HEK293 (cell line): ENCODE data around the gene C18orf32.

Experiments
- PBX3 ChIP-seq: sonication (generic); formaldehyde crosslinking; IDR thresholded peaks from 2 replicates; pipeline ENCODE4 v1.8.1; 2022; ENCODE audit warnings: mild to moderate bottlenecking, moderate library complexity, missing genetic modification reagents
- ZNF114 ChIP-seq: fragments of 450-650 bp; formaldehyde crosslinking; IDR thresholded peaks from 2 replicates; pipeline ENCODE4 v1.5.0; 2017; ENCODE audit warnings: missing biosample characterization, missing genetic modification characterization
- ZNF621 ChIP-seq: fragments of 450-650 bp; formaldehyde crosslinking; IDR thresholded peaks from 2 replicates; pipeline ENCODE4 v1.5.1; 2017; ENCODE audit warnings: missing biosample characterization, missing genetic modification characterization
- ZNF76 ChIP-seq: fragments of 450-650 bp; formaldehyde crosslinking; IDR thresholded peaks from 2 replicates; pipeline ENCODE4; 2016; ENCODE audit warnings: low read depth, missing biosample characterization, missing genetic modification characterization, borderline replicate concordance
- TF ChIP-seq, protein P1 (sequence below): fragments of 450-650 bp; formaldehyde crosslinking; IDR thresholded peaks from 2 replicates; pipeline ENCODE4 v1.5.1; 2016; ENCODE audit warnings: missing biosample characterization, missing genetic modification characterization

GRCh38 chr18:49490246-49490762 is 3.3 kb upstream of the C18orf32 start:
- no peak for TF ChIP-seq PBX3
- TF ChIP-seq, protein P1, sequence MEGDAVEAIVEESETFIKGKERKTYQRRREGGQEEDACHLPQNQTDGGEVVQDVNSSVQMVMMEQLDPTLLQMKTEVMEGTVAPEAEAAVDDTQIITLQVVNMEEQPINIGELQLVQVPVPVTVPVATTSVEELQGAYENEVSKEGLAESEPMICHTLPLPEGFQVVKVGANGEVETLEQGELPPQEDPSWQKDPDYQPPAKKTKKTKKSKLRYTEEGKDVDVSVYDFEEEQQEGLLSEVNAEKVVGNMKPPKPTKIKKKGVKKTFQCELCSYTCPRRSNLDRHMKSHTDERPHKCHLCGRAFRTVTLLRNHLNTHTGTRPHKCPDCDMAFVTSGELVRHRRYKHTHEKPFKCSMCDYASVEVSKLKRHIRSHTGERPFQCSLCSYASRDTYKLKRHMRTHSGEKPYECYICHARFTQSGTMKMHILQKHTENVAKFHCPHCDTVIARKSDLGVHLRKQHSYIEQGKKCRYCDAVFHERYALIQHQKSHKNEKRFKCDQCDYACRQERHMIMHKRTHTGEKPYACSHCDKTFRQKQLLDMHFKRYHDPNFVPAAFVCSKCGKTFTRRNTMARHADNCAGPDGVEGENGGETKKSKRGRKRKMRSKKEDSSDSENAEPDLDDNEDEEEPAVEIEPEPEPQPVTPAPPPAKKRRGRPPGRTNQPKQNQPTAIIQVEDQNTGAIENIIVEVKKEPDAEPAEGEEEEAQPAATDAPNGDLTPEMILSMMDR (tag by site-specific recombination) = no peak
- no peak for TF ChIP-seq ZNF621 (tag by site-specific recombination)
- no peak for TF ChIP-seq ZNF114 (tag by site-specific recombination)
- TF ChIP-seq ZNF76 (tag by site-specific recombination) = no peak
